Peyer's patch (tissue), 4 donors: Measurements from ENCODE around the gene EPB41L4A. TPM values are rescaled to one million over a fixed set of nuclear protein-coding genes. Genes with fewer than 3 reads are reported as not detected.

Experiments
- DNase-seq, 3 donors: peaks; one replicate each; pipeline ENCODE4 v3.0.0-alpha.2; 2017 to 2019
- H3K27ac ChIP-seq, 4 donors: fragments of 200-600 bp; sonication (generic); one replicate each; pipeline ENCODE4 v1.5.1; 2016 to 2019
- H3K27me3 ChIP-seq, 2 donors: fragments of 200-600 bp; sonication (generic); one replicate each; pipeline ENCODE4 v1.5.1; 2019
- H3K36me3 ChIP-seq, 3 donors: fragments of 200-600 bp; sonication (generic); one replicate each; pipeline ENCODE4 v1.5.1; 2016 to 2019
- H3K4me1 ChIP-seq, 4 donors: fragments of 200-600 bp; sonication (generic); one replicate each; pipeline ENCODE4 v1.5.1; 2016 to 2019
- H3K4me3 ChIP-seq, 4 donors: fragments of 200-600 bp; sonication (generic); 1 replicate in 3 of 4; 2 replicates in 1 of 4; pipeline ENCODE4 v1.5.1; 2016 to 2019; ENCODE audit warnings: mild to moderate bottlenecking in 1 of 4
- H3K9me3 ChIP-seq, 4 donors: fragments of 200-600 bp; sonication (generic); one replicate each; pipeline ENCODE4 v1.5.1; 2016 to 2019; ENCODE audit warnings: mild to moderate bottlenecking in 1 of 4
- CTCF ChIP-seq, 6 experiments: fragments of 450-650 bp in 4 of 6; fragments of 200-600 bp in 2 of 6; sonication (generic) in 1 of 6; IDR thresholded peaks; one replicate each; pipeline ENCODE4 v1.5.1; 2017 to 2019; ENCODE audit warnings: antibody characterized with exemption in 6 of 6, mild to moderate bottlenecking in 3 of 6, moderate library complexity in 1 of 6
- POLR2A ChIP-seq, 2 donors: fragments of 450-650 bp; IDR thresholded peaks; one replicate each; pipeline ENCODE4 v1.5.1; 2017; ENCODE audit warnings: antibody characterized with exemption in 2 of 2, mild to moderate bottlenecking in 2 of 2, moderate library complexity in 2 of 2
- total RNA-seq, 4 donors: library from RNA; depleted of rRNA; stranded (reverse); fragments of >200 nt; gene quantifications; one replicate each; pipeline ENCODE4 v1.1.0, GENCODE V29; 2016

EPB41L4A gene
- total RNA-seq, 4 donors from 2014 or later, result 3.3 to 28.9 (median 9.0) TPM

- Histone ChIP-seq H3K27ac (no peak overlapping the region), H3K4me1 (no peaks in the 10 kb centered on the region), H3K27me3 (no peaks in the 10 kb centered on the region), H3K4me3 (no peak overlapping the region), H3K9me3 (no peaks in the 10 kb centered on the region), H3K36me3 (no peaks in the 10 kb centered on the region)
- TF ChIP-seq CTCF (IDR thresholded peaks at IDR 0.05) (no peak), POLR2A (IDR thresholded peaks at IDR 0.05) (no peak)
- no peak for DNase-seq
Observed at GRCh38 chr5:112349371-112349770, 69.7 kb downstream of the EPB41L4A start.

- no peak overlapping the region for H3K27ac ChIP-seq
- no peaks in the 10 kb centered on the region for H3K4me1 ChIP-seq
- no peaks in the 10 kb centered on the region for H3K9me3 ChIP-seq
- no peak for TF ChIP-seq CTCF (IDR thresholded peaks at IDR 0.05)
- TF ChIP-seq POLR2A (IDR thresholded peaks at IDR 0.05), result no peak
- H3K27me3 ChIP-seq, result no peaks in the 10 kb centered on the region
- no peaks in the 10 kb centered on the region for H3K36me3 ChIP-seq
- no peak overlapping the region for H3K4me3 ChIP-seq
- no peak for DNase-seq
Observed at GRCh38 chr5:112348915-112349314, 70.2 kb downstream of the EPB41L4A start.

GRCh38 chr5:112348387-112348786 lies 70.7 kb downstream of the EPB41L4A start:
- no peaks in the 10 kb centered on the region for H3K4me1 ChIP-seq
- no peaks in the 10 kb centered on the region for H3K36me3 ChIP-seq
- DNase-seq, result no peak
- no peak for TF ChIP-seq POLR2A (IDR thresholded peaks at IDR 0.05)
- no peak for TF ChIP-seq CTCF (IDR thresholded peaks at IDR 0.05)
- no peaks in the 10 kb centered on the region for H3K9me3 ChIP-seq
- H3K27ac ChIP-seq, result no peak overlapping the region
- no peaks in the 10 kb centered on the region for H3K27me3 ChIP-seq
- H3K4me3 ChIP-seq, result no peak overlapping the region

- DNase-seq, result no peak
- Histone ChIP-seq H3K9me3 (no peaks in the 10 kb centered on the region), H3K27ac (no peak overlapping the region), H3K4me1 (no peaks in the 10 kb centered on the region), H3K36me3 (no peaks in the 10 kb centered on the region), H3K27me3 (no peaks in the 10 kb centered on the region), H3K4me3 (no peak overlapping the region)
- TF ChIP-seq CTCF (IDR thresholded peaks at IDR 0.05) (no peak), POLR2A (IDR thresholded peaks at IDR 0.05) (no peak)
Observed at GRCh38 chr5:112346411-112347044, 72.5 kb downstream of the EPB41L4A start.

- no peak overlapping the region for H3K27ac ChIP-seq
- H3K27me3 ChIP-seq, result no peaks in the 10 kb centered on the region
- H3K9me3 ChIP-seq, result no peaks in the 10 kb centered on the region
- no peaks in the 10 kb centered on the region for H3K4me1 ChIP-seq
- H3K4me3 ChIP-seq, result no peak overlapping the region
- no peaks in the 10 kb centered on the region for H3K36me3 ChIP-seq
- DNase-seq, result no peak
- TF ChIP-seq CTCF (IDR thresholded peaks at IDR 0.05), result no peak
- no peak for TF ChIP-seq POLR2A (IDR thresholded peaks at IDR 0.05)
Observed at GRCh38 chr5:112344540-112344939, 74.5 kb downstream of the EPB41L4A start.

GRCh38 chr5:112342389-112342788 lies 76.7 kb downstream of the EPB41L4A start:
- H3K4me1 ChIP-seq, result no peaks in the 10 kb centered on the region
- no peak for DNase-seq

More at GRCh38 chr5:112342389-112342788, 76.7 kb downstream of the EPB41L4A start:
- Histone ChIP-seq H3K9me3 (no peaks in the 10 kb centered on the region), H3K4me3 (no peak overlapping the region), H3K27me3 (no peaks in the 10 kb centered on the region), H3K36me3 (no peaks in the 10 kb centered on the region), H3K27ac (no peak overlapping the region)
- no peak for TF ChIP-seq POLR2A (IDR thresholded peaks at IDR 0.05)
- no peak for TF ChIP-seq CTCF (IDR thresholded peaks at IDR 0.05)
